Gastrocnemius medialis (tissue), 4 donors: ENCODE results near the gene TEX11. TPM values are rescaled to one million over a fixed set of nuclear protein-coding genes. Genes with fewer than 3 reads are reported as not detected.
"Not testable (repeated sequence)": the region's sequence is repeated elsewhere in the genome, so short reads cannot be mapped to it uniquely, and the experiment has no call there.

Experiments
- ATAC-seq, 2 donors: fragments of 150-250 bp; one replicate each; pipeline ENCODE4 v1.9.1; 2016
- DNase-seq, 2 donors: peaks; one replicate each; pipeline ENCODE4 v3.0.0-alpha.2; 2019
- H3K27ac ChIP-seq, 4 donors: fragments of 200-600 bp; sonication (generic); 1 replicate in 1 of 4; 2 replicates in 3 of 4; pipeline ENCODE4 v1.5.1; 2016 to 2018; ENCODE audit warnings: mild to moderate bottlenecking in 2 of 4, moderate library complexity in 1 of 4
- H3K27me3 ChIP-seq, 3 donors: fragments of 200-600 bp; sonication (generic) in 2 of 3; 1 replicate in 1 of 3; 2 replicates in 2 of 3; pipeline versions ENCODE4 v1.5.1 to v1.6.0; 2016 to 2019; ENCODE audit warnings: mild to moderate bottlenecking in 1 of 3, moderate library complexity in 1 of 3
- H3K36me3 ChIP-seq, 2 donors: fragments of 200-600 bp; sonication (generic) in 1 of 2; one replicate each; pipeline ENCODE4 v1.5.1; 2017 to 2018
- H3K4me1 ChIP-seq, 2 donors: fragments of 200-600 bp; sonication (generic) in 1 of 2; one replicate each; pipeline ENCODE4 v1.5.1; 2016 to 2017; ENCODE audit warnings: mild to moderate bottlenecking in 2 of 2
- H3K4me3 ChIP-seq, 4 donors: fragments of 200-600 bp; sonication (generic) in 3 of 4; 1 replicate in 1 of 4; 2 replicates in 3 of 4; pipeline ENCODE4 v1.5.1; 2016 to 2019; ENCODE audit warnings: mild to moderate bottlenecking in 2 of 4
- H3K9me3 ChIP-seq, 3 donors: fragments of 200-600 bp; sonication (generic) in 2 of 3; 1 replicate in 1 of 3; 2 replicates in 2 of 3; pipeline ENCODE4 v1.5.1; 2016 to 2019
- CTCF ChIP-seq, 5 experiments: fragments of 450-650 bp in 3 of 5; fragments of 200-600 bp in 2 of 5; sonication (generic) in 2 of 5; IDR thresholded peaks in 4 of 5; conservative IDR thresholded peaks in 1 of 5; 1 replicate in 4 of 5; 2 replicates in 1 of 5; pipeline ENCODE4 v1.5.1; 2016 to 2019; ENCODE audit warnings: antibody characterized with exemption in 5 of 5, mild to moderate bottlenecking in 3 of 5, moderate library complexity in 3 of 5
- POLR2A ChIP-seq, 2 donors: fragments of 450-650 bp; IDR thresholded peaks; one replicate each; pipeline ENCODE4 v1.6.1; 2017; ENCODE audit warnings: antibody characterized with exemption in 2 of 2, mild to moderate bottlenecking in 2 of 2, moderate library complexity in 2 of 2
- in situ Hi-C, 4 donors: fragments of 200-750 bp; cut with MboI; loops; one replicate each; pipeline versions ENCODE4 v1.15.0 to v1.8.0; 2017; ENCODE audit warnings: low sequenced_read_pairs in 4 of 4
- intact Hi-C: fragments of 100-400 bp; cut with DNase I; formaldehyde crosslinking; loops from one replicate; pipeline ENCODE4 v1.15.1; 2023; ENCODE audit warnings: low total_unique reads
- total RNA-seq, 4 donors: library from RNA; depleted of rRNA; stranded (reverse); fragments of >200 nt; gene quantifications; one replicate each; pipeline versions ENCODE4 v1.1.0 to v1.2.3, GENCODE V29; 2016

Gene TEX11
- total RNA-seq, 4 donors from 2014 or later = not detected

- intact Hi-C loops = no loop called here
- no peaks in the 10 kb centered on the region for H3K9me3 ChIP-seq
- DNase-seq = no peak
- H3K27me3 ChIP-seq = no peaks in the 10 kb centered on the region
- H3K27ac ChIP-seq = no peak overlapping the region
- ATAC-seq = no peak
- TF ChIP-seq POLR2A (IDR thresholded peaks at IDR 0.05) (no peak), CTCF (IDR thresholded peaks at IDR 0.05 in 4 of 5, conservative IDR thresholded peaks at IDR 0.05 in 1 of 5) (no peak)
- no peaks in the 10 kb centered on the region for H3K36me3 ChIP-seq
- in situ Hi-C loops = no loop called here
- H3K4me1 ChIP-seq = no peaks in the 10 kb centered on the region
- H3K4me3 ChIP-seq = no peak overlapping the region
Measured at GRCh38 chrX:70669120-70669519, 239.4 kb downstream of the TEX11 start.

DNA sequence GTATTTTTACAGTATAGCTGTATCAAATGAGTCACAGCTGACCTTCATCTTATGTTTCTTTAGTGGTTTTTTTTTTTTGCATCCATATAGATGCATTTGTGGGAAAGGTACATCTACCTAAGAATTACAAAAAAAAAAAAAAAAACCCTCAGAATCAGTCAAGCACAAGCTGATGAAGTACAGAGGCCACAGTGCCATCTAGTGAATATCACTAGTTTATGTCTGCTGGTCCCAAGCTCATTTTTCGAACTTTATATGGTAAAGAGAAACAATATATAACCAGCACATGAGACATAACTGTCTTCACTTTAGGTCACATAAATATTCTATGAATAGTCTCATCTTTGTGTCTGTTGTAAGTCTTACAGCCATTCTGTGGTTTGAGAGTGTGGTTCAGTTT, 243.8 kb downstream of the TEX11 start:
- intact Hi-C loops = no loop called here
- DNase-seq = no peak
- Histone ChIP-seq H3K9me3 (no peaks in the 10 kb centered on the region), H3K4me3 (no peak overlapping the region), H3K36me3 (no peaks in the 10 kb centered on the region), H3K27me3 (no peaks in the 10 kb centered on the region), H3K4me1 (no peaks in the 10 kb centered on the region), H3K27ac (no peak overlapping the region)
- TF ChIP-seq POLR2A (IDR thresholded peaks at IDR 0.05) = no peak
- no peak for TF ChIP-seq CTCF (IDR thresholded peaks at IDR 0.05 in 4 of 5, conservative IDR thresholded peaks at IDR 0.05 in 1 of 5)
- in situ Hi-C loops = no loop called here
- no peak for ATAC-seq

DNA sequence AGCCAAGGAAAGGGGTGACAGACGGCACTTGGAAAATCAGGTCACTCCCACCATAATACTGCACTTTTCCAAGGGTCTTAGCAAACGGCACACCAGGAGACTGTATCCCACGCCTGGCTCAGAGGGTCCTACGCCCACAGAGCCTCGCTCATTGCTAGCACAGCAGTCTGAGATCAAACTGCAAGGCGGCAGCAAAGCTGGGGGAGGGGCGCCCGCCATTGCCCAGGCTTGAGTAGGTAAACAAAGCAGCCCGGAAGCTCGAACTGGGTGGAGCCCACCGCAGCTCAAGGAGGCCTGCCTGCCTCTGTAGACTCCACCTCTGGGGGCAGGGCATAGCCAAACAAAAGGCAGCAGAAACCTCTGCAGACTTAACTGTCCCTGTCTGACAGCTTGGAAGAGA, 247.4 kb downstream of the TEX11 start:
- ATAC-seq, H3K9me3 ChIP-seq, H3K36me3 ChIP-seq, in situ Hi-C loops, H3K27me3 ChIP-seq, intact Hi-C loops, DNase-seq, H3K4me3 ChIP-seq, H3K4me1 ChIP-seq, H3K27ac ChIP-seq: not testable (repeated sequence)

GRCh38 chrX:70657546-70657945, 251.0 kb downstream of the TEX11 start:
- intact Hi-C loops, DNase-seq, in situ Hi-C loops, H3K9me3 ChIP-seq, H3K27ac ChIP-seq, H3K4me3 ChIP-seq, H3K27me3 ChIP-seq, ATAC-seq, H3K4me1 ChIP-seq, H3K36me3 ChIP-seq: not testable (repeated sequence)

DNA sequence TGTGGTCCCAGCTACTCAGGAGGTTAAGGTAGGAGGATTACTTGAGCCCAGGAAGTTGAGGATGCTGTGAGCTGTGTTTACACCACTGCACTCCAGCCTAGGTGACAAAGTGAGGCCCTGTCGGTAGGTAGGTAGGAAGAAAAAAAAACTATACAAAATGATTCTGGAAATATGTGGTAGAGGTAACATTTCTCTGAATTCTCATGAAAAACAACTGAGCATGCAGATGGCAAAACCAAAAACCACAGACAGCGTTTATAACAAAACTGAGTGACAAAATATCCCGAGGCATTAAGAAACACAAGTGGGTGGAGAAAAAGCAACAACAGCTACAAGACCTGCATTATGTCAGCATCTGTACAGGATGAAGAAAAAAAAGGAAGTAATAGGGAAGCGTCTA, 252.2 kb downstream of the TEX11 start:
- ATAC-seq (no peak), DNase-seq (no peak)
- H3K4me3 ChIP-seq = no peak overlapping the region
- no peak for TF ChIP-seq POLR2A (IDR thresholded peaks at IDR 0.05)
- TF ChIP-seq CTCF (IDR thresholded peaks at IDR 0.05 in 4 of 5, conservative IDR thresholded peaks at IDR 0.05 in 1 of 5) = no peak
- no peaks in the 10 kb centered on the region for H3K4me1 ChIP-seq
- intact Hi-C loops (no loop called here), in situ Hi-C loops (no loop called here)
- H3K27ac ChIP-seq = no peak overlapping the region
- H3K9me3 ChIP-seq = no peaks in the 10 kb centered on the region
- no peaks in the 10 kb centered on the region for H3K36me3 ChIP-seq
- no peaks in the 10 kb centered on the region for H3K27me3 ChIP-seq

GRCh38 chrX:70647910-70648309, 260.6 kb downstream of the TEX11 start:
- DNase-seq, H3K27ac ChIP-seq, ATAC-seq, H3K27me3 ChIP-seq, H3K36me3 ChIP-seq, H3K9me3 ChIP-seq, intact Hi-C loops, in situ Hi-C loops, H3K4me1 ChIP-seq, H3K4me3 ChIP-seq: not testable (repeated sequence)
